ENCODE results near the gene FOXO1.
"Not testable (repeated sequence)": the region's sequence is repeated elsewhere in the genome, so short reads cannot be mapped to it uniquely, and the experiment has no call there.

Gene FOXO1

GRCh38 chr13:40666045-40666932 is at the start of gene FOXO1:
Gene FOXO1 (minus strand): TSS chr13:40666641. CDS start chr13:40666212, 429 bp downstream.
- Mint-ChIP-seq H3K27ac (peak within 1 kb of the TSS; percentile 97), H3K4me3 (peak within 1 kb of the TSS; percentile 92), H3K4me1 (peaks cover 46% of the 10 kb centered on the region), H3K27me3 (no peaks in the 10 kb centered on the region), H3K36me3 (no peaks in the 10 kb centered on the region), H3K9me3 (no peaks in the 10 kb centered on the region)

- Mint-ChIP-seq H3K9me3 (peaks cover 10% of the 10 kb centered on the region), H3K36me3 (peaks cover 42% of the 10 kb centered on the region)
- not testable (repeated sequence) for H3K4me1 Mint-ChIP-seq, H3K27ac Mint-ChIP-seq, H3K4me3 Mint-ChIP-seq, H3K27me3 Mint-ChIP-seq
These were observed 48.0 kb upstream of the FOXO1 start for GRCh38 chr13:40714433-40714832.

GRCh38 chr13:40706439-40706838 is 40.0 kb upstream of the FOXO1 start:
- Mint-ChIP-seq H3K27ac (no peak overlapping the region), H3K9me3 (peaks cover 24% of the 10 kb centered on the region), H3K4me1 (peaks cover 33% of the 10 kb centered on the region), H3K4me3 (no peak overlapping the region), H3K36me3 (peaks cover 19% of the 10 kb centered on the region), H3K27me3 (no peaks in the 10 kb centered on the region)

- Mint-ChIP-seq H3K4me3 (no peak overlapping the region), H3K4me1 (no peaks in the 10 kb centered on the region), H3K27ac (no peak overlapping the region), H3K9me3 (no peaks in the 10 kb centered on the region), H3K36me3 (peaks cover 3% of the 10 kb centered on the region), H3K27me3 (no peaks in the 10 kb centered on the region)
These were observed 31.3 kb upstream of the FOXO1 start for GRCh38 chr13:40697711-40698110.

- no peaks in the 10 kb centered on the region for H3K9me3 Mint-ChIP-seq
- H3K36me3 Mint-ChIP-seq, result peaks cover 3% of the 10 kb centered on the region
- no peaks in the 10 kb centered on the region for H3K4me1 Mint-ChIP-seq
- H3K27ac Mint-ChIP-seq, result no peak overlapping the region
- no peak overlapping the region for H3K4me3 Mint-ChIP-seq
- no peaks in the 10 kb centered on the region for H3K27me3 Mint-ChIP-seq
These were observed 28.0 kb upstream of the FOXO1 start for GRCh38 chr13:40694426-40694825.

DNA sequence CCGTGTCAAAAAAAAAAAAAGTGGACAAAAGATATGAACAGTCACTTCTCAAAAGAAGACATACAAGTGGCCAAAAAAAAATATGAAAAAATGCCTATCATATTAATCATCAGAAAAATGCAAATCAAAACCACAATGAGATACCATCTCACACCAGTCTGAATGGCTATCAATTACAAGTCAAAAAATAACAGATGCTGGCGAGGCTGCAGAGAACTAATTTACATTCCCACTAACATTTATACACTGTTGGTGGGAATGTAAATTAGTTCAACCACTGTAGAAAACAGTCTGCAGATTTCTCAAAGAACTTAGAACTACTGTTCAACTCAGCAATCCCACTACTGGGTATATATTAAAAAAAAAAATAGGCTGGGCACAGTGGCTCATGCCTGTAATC is 26.5 kb upstream of the FOXO1 start:
- Mint-ChIP-seq H3K4me3 (no peak overlapping the region), H3K9me3 (no peaks in the 10 kb centered on the region), H3K27ac (no peak overlapping the region)

GRCh38 chr13:40688781-40689180 is 22.3 kb upstream of the FOXO1 start:
- Mint-ChIP-seq H3K4me3 (no peak overlapping the region), H3K9me3 (no peaks in the 10 kb centered on the region), H3K4me1 (no peaks in the 10 kb centered on the region), H3K27me3 (no peaks in the 10 kb centered on the region), H3K27ac (no peak overlapping the region), H3K36me3 (peaks cover 1% of the 10 kb centered on the region)

More for the DNA sequence above, 26.5 kb upstream of the FOXO1 start:
- Mint-ChIP-seq H3K36me3 (peaks cover 1% of the 10 kb centered on the region), H3K4me1 (no peaks in the 10 kb centered on the region), H3K27me3 (no peaks in the 10 kb centered on the region)

- H3K36me3 Mint-ChIP-seq, result no peaks in the 10 kb centered on the region
These were observed 16.2 kb upstream of the FOXO1 start for GRCh38 chr13:40682449-40683240.

DNA sequence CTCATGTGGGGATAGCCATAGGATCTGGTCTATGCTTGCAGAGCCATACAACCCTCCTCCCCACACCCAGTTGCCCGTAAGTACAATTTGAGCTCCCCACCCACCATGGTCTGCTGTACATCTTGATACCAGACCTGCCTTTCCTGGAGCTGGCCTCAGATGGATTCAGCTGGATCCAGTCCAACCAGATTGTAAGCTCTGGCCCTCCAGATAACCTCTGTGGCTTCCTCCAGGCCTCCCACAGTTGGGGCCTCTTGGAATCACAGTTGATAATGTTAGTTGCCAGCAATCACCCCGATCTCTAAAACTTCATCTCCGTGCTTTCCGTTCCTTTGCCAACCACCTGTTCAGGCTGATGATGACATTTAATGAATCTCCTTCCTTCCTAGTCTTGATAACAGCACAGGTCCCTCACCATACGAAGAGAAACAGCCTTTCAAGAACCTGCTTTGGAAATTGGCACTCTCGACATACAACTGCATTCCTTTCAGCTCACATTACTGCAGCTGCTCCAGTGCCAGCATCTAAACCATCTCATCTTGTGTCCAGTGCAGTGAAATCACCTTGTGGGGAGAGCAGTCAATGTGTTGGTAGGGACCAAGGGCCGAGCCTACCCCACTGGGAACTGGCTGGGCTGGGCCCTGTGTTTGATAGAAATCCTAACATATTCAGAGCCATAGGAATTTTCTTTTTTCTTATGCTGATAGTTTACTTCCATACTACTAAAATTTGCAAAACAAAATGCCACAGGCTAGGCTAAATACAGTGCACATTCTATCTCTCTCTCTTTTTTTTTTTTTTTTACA is 15.1 kb upstream of the FOXO1 start:
- Mint-ChIP-seq H3K27me3 (no peaks in the 10 kb centered on the region), H3K27ac (peak overlapping the region; percentile 56), H3K4me1 (peaks cover 16% of the 10 kb centered on the region), H3K36me3 (no peaks in the 10 kb centered on the region), H3K4me3 (no peak overlapping the region), H3K9me3 (no peaks in the 10 kb centered on the region)

More at GRCh38 chr13:40682449-40683240, 16.2 kb upstream of the FOXO1 start:
- no peaks in the 10 kb centered on the region for H3K27me3 Mint-ChIP-seq
- peak overlapping the region; percentile 62 for H3K27ac Mint-ChIP-seq
- no peaks in the 10 kb centered on the region for H3K9me3 Mint-ChIP-seq
- peak overlapping the region; percentile 67 for H3K4me3 Mint-ChIP-seq
- H3K4me1 Mint-ChIP-seq, result peaks cover 16% of the 10 kb centered on the region

- Mint-ChIP-seq H3K4me3 (no peak overlapping the region), H3K27ac (no peak overlapping the region), H3K36me3 (no peaks in the 10 kb centered on the region), H3K27me3 (no peaks in the 10 kb centered on the region), H3K9me3 (no peaks in the 10 kb centered on the region), H3K4me1 (peaks cover 16% of the 10 kb centered on the region)
These were observed 14.3 kb upstream of the FOXO1 start for GRCh38 chr13:40680659-40681323.

- peaks cover 16% of the 10 kb centered on the region for H3K4me1 Mint-ChIP-seq
- H3K4me3 Mint-ChIP-seq, result no peak overlapping the region
- H3K27ac Mint-ChIP-seq, result no peak overlapping the region
- no peaks in the 10 kb centered on the region for H3K9me3 Mint-ChIP-seq
- no peaks in the 10 kb centered on the region for H3K27me3 Mint-ChIP-seq
- H3K36me3 Mint-ChIP-seq, result no peaks in the 10 kb centered on the region
These were observed 13.1 kb upstream of the FOXO1 start for GRCh38 chr13:40679480-40679985.

DNA sequence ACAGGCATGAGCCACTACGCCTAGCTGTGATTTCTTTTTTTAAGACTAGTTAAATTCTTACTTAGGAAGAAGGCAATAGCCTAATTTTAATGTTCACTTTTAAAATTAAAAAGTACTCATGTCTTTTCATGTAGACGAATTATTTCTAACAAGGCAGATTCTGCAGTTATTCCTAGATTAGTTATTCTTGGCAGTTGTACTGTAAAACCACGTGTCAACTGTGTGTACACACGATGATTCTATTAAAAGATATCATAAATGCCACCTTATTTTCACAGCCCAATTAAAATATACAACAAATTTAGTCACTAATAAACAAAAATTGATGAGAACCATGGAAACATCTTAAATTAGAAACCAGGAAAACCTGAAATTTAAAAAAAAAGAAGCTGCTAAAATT is 10.6 kb upstream of the FOXO1 start:
- Mint-ChIP-seq H3K36me3 (no peaks in the 10 kb centered on the region), H3K9me3 (no peaks in the 10 kb centered on the region), H3K27ac (no peak overlapping the region), H3K4me1 (peaks cover 25% of the 10 kb centered on the region), H3K27me3 (no peaks in the 10 kb centered on the region), H3K4me3 (no peak overlapping the region)

GRCh38 chr13:40676007-40676406 is 9.6 kb upstream of the FOXO1 start:
- peaks cover 27% of the 10 kb centered on the region for H3K4me1 Mint-ChIP-seq
- H3K27ac Mint-ChIP-seq, result no peak overlapping the region
- no peaks in the 10 kb centered on the region for H3K36me3 Mint-ChIP-seq
- no peaks in the 10 kb centered on the region for H3K27me3 Mint-ChIP-seq
- no peaks in the 10 kb centered on the region for H3K9me3 Mint-ChIP-seq
- no peak overlapping the region for H3K4me3 Mint-ChIP-seq

- peaks cover 38% of the 10 kb centered on the region for H3K4me1 Mint-ChIP-seq
- no peaks in the 10 kb centered on the region for H3K36me3 Mint-ChIP-seq
- no peaks in the 10 kb centered on the region for H3K9me3 Mint-ChIP-seq
- H3K27ac Mint-ChIP-seq, result peak overlapping the region; percentile 55
- peak overlapping the region; percentile 33 for H3K4me3 Mint-ChIP-seq
- H3K27me3 Mint-ChIP-seq, result no peaks in the 10 kb centered on the region
These were observed 7.0 kb upstream of the FOXO1 start for GRCh38 chr13:40673414-40673813.
